Stimulated activated naive CD8-positive, alpha-beta T cell treated with anti-CD3 and anti-CD28 coated beads, Interleukin-15, Interleukin-2, amounts not matched to agents 100 ng/mL and 50 ng/mL, for 24 hours (primary cell): ENCODE results near the gene ANGPTL8.

Experiments used
- H3K27ac Mint-ChIP-seq: one replicate; pipeline ENCODE4 v1.8.0; 2021; ENCODE audit warnings: mild to moderate bottlenecking, mixed read lengths
- H3K27me3 Mint-ChIP-seq: one replicate; pipeline ENCODE4 v1.8.0; 2021; ENCODE audit warnings: mixed read lengths
- H3K36me3 Mint-ChIP-seq: one replicate; pipeline ENCODE4 v1.8.0; 2021; ENCODE audit warnings: low read depth, mixed read lengths
- H3K4me1 Mint-ChIP-seq: one replicate; pipeline ENCODE4 v1.8.0; 2021; ENCODE audit warnings: low read depth, mixed read lengths
- H3K4me3 Mint-ChIP-seq: one replicate; pipeline ENCODE4 v1.8.0; 2021; ENCODE audit warnings: mild to moderate bottlenecking, mixed read lengths
- H3K9me3 Mint-ChIP-seq: one replicate; pipeline ENCODE4 v1.8.0; 2021; ENCODE audit warnings: mixed read lengths

ANGPTL8 gene

GRCh38 chr19:11199517-11199916, 39.9 kb upstream of the ANGPTL8 start:
- Mint-ChIP-seq H3K4me1 (peaks cover 3% of the 10 kb centered on the region), H3K27ac (no peak overlapping the region), H3K4me3 (no peak overlapping the region), H3K9me3 (no peaks in the 10 kb centered on the region), H3K36me3 (no peaks in the 10 kb centered on the region), H3K27me3 (peaks cover 18% of the 10 kb centered on the region)

- no peaks in the 10 kb centered on the region for H3K36me3 Mint-ChIP-seq
- H3K4me3 Mint-ChIP-seq: no peak overlapping the region
- H3K9me3 Mint-ChIP-seq: no peaks in the 10 kb centered on the region
- peaks cover 19% of the 10 kb centered on the region for H3K27me3 Mint-ChIP-seq
- H3K4me1 Mint-ChIP-seq: peaks cover 3% of the 10 kb centered on the region
- H3K27ac Mint-ChIP-seq: no peak overlapping the region
Observed at GRCh38 chr19:11200015-11200574, 39.3 kb upstream of the ANGPTL8 start.

- H3K4me3 Mint-ChIP-seq: no peak overlapping the region
- H3K27me3 Mint-ChIP-seq: peaks cover 14% of the 10 kb centered on the region
- no peaks in the 10 kb centered on the region for H3K36me3 Mint-ChIP-seq
- H3K9me3 Mint-ChIP-seq: no peaks in the 10 kb centered on the region
- no peak overlapping the region for H3K27ac Mint-ChIP-seq
- H3K4me1 Mint-ChIP-seq: peaks cover 3% of the 10 kb centered on the region
Observed at GRCh38 chr19:11200931-11201330, 38.5 kb upstream of the ANGPTL8 start.

- peaks cover 7% of the 10 kb centered on the region for H3K27me3 Mint-ChIP-seq
- H3K4me1 Mint-ChIP-seq: no peaks in the 10 kb centered on the region
- no peaks in the 10 kb centered on the region for H3K9me3 Mint-ChIP-seq
- no peak overlapping the region for H3K27ac Mint-ChIP-seq
- H3K4me3 Mint-ChIP-seq: no peak overlapping the region
- H3K36me3 Mint-ChIP-seq: no peaks in the 10 kb centered on the region
Observed at GRCh38 chr19:11201791-11202190, 37.6 kb upstream of the ANGPTL8 start.

- Mint-ChIP-seq H3K9me3 (no peaks in the 10 kb centered on the region), H3K27ac (no peak overlapping the region), H3K4me3 (no peak overlapping the region), H3K36me3 (no peaks in the 10 kb centered on the region), H3K27me3 (peaks cover 7% of the 10 kb centered on the region), H3K4me1 (no peaks in the 10 kb centered on the region)
Observed at GRCh38 chr19:11202488-11203193, 36.8 kb upstream of the ANGPTL8 start.

- H3K27ac Mint-ChIP-seq: no peak overlapping the region
- no peaks in the 10 kb centered on the region for H3K36me3 Mint-ChIP-seq
- no peak overlapping the region for H3K4me3 Mint-ChIP-seq
- no peaks in the 10 kb centered on the region for H3K4me1 Mint-ChIP-seq
- H3K9me3 Mint-ChIP-seq: no peaks in the 10 kb centered on the region
- peaks cover 7% of the 10 kb centered on the region for H3K27me3 Mint-ChIP-seq
Observed at GRCh38 chr19:11203194-11204075, 36.0 kb upstream of the ANGPTL8 start.

GRCh38 chr19:11204076-11204602, 35.3 kb upstream of the ANGPTL8 start:
- Mint-ChIP-seq H3K27me3 (peaks cover 7% of the 10 kb centered on the region), H3K4me1 (no peaks in the 10 kb centered on the region), H3K27ac (no peak overlapping the region), H3K36me3 (no peaks in the 10 kb centered on the region), H3K9me3 (no peaks in the 10 kb centered on the region), H3K4me3 (no peak overlapping the region)

- Mint-ChIP-seq H3K27me3 (peaks cover 4% of the 10 kb centered on the region), H3K4me3 (no peak overlapping the region), H3K4me1 (no peaks in the 10 kb centered on the region), H3K27ac (no peak overlapping the region), H3K9me3 (no peaks in the 10 kb centered on the region), H3K36me3 (no peaks in the 10 kb centered on the region)
Observed at GRCh38 chr19:11204943-11205349, 34.5 kb upstream of the ANGPTL8 start.

GRCh38 chr19:11205939-11206570, 33.4 kb upstream of the ANGPTL8 start:
- peaks cover 5% of the 10 kb centered on the region for H3K9me3 Mint-ChIP-seq
- peaks cover 4% of the 10 kb centered on the region for H3K36me3 Mint-ChIP-seq
- H3K27ac Mint-ChIP-seq: peak overlapping the region; percentile 28
- H3K4me1 Mint-ChIP-seq: no peaks in the 10 kb centered on the region
- peaks cover 4% of the 10 kb centered on the region for H3K27me3 Mint-ChIP-seq
- no peak overlapping the region for H3K4me3 Mint-ChIP-seq

- Mint-ChIP-seq H3K27ac (no peak overlapping the region), H3K4me3 (no peak overlapping the region), H3K9me3 (peaks cover 5% of the 10 kb centered on the region), H3K27me3 (peaks cover 4% of the 10 kb centered on the region), H3K36me3 (peaks cover 4% of the 10 kb centered on the region), H3K4me1 (no peaks in the 10 kb centered on the region)
Observed at GRCh38 chr19:11208561-11209471, 30.6 kb upstream of the ANGPTL8 start.

GRCh38 chr19:11209839-11210655, 29.4 kb upstream of the ANGPTL8 start:
- Mint-ChIP-seq H3K4me1 (no peaks in the 10 kb centered on the region), H3K27me3 (no peaks in the 10 kb centered on the region), H3K27ac (peak overlapping the region; percentile 65), H3K36me3 (peaks cover 4% of the 10 kb centered on the region), H3K4me3 (no peak overlapping the region), H3K9me3 (peaks cover 5% of the 10 kb centered on the region)

GRCh38 chr19:11210656-11210928, 28.8 kb upstream of the ANGPTL8 start:
- H3K4me1 Mint-ChIP-seq: no peaks in the 10 kb centered on the region
- no peak overlapping the region for H3K4me3 Mint-ChIP-seq

GRCh38 chr19:11214387-11214786, 25.0 kb upstream of the ANGPTL8 start:
- H3K4me3 Mint-ChIP-seq: no peak overlapping the region
- H3K9me3 Mint-ChIP-seq: peaks cover 5% of the 10 kb centered on the region
- no peak overlapping the region for H3K27ac Mint-ChIP-seq
- no peaks in the 10 kb centered on the region for H3K4me1 Mint-ChIP-seq
- no peaks in the 10 kb centered on the region for H3K27me3 Mint-ChIP-seq
- peaks cover 4% of the 10 kb centered on the region for H3K36me3 Mint-ChIP-seq

More at GRCh38 chr19:11210656-11210928, 28.8 kb upstream of the ANGPTL8 start:
- Mint-ChIP-seq H3K27me3 (no peaks in the 10 kb centered on the region), H3K27ac (peak overlapping the region; percentile 65), H3K9me3 (peaks cover 5% of the 10 kb centered on the region), H3K36me3 (peaks cover 4% of the 10 kb centered on the region)
